ENCODE results near the gene SLC7A14. TPM values are rescaled to one million over a fixed set of nuclear protein-coding genes. Genes with fewer than 3 reads are reported as not detected.

The SLC7A14 gene
- total and polyA plus RNA-seq, 2 donors: 0.05 TPM

- Histone ChIP-seq H3K9me3 (ENCODE audit: control insufficient read depth in 2 of 2, insufficient read depth in 1 of 2, low read length in 1 of 2) (no peaks in the 10 kb centered on the region), H3K4me3 (ENCODE audit: low read length in 2 of 2) (no peak overlapping the region), H3K36me3 (ENCODE audit: control insufficient read depth in 2 of 2, insufficient read depth in 2 of 2, low read length in 1 of 2) (no peaks in the 10 kb centered on the region), H3K4me1 (ENCODE audit: control insufficient read depth in 2 of 2, insufficient read depth in 2 of 2, low read length in 2 of 2) (no peaks in the 10 kb centered on the region), H3K27ac (ENCODE audit: low read depth in 1 of 2, low read length in 1 of 2) (no peak overlapping the region), H3K27me3 (ENCODE audit: control insufficient read depth in 2 of 2, insufficient read depth in 1 of 2, low read length in 1 of 2) (no peaks in the 10 kb centered on the region)
- no peak for DNase-seq (ENCODE audit: low read depth in 6 of 9, low spot score in 9 of 9)
- 94% methylated on average over 9 of the region's 9 CpGs for WGBS
Measured at GRCh38 chr3:170486398-170486797, 99.5 kb downstream of the SLC7A14 start.

DNA sequence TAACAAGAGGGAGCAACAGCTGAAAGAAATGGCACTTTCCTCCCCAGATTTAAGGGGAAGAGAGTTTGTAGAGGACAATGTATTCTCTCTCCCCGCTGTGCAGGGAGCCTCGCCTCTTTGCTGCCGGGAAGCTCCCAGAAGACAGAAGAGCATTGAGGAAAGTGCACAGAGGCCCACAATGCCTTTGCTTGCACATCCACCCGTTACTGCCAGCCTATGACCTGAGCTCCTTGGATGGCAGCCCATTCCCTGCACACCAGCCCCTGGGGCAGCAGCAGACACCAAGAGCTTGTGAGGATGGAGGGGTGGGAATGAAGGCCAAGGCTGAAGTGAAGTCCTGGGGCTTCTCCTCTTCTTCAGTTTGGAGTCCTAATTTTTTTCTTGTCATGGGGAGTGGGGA is 100.2 kb downstream of the SLC7A14 start:
- Histone ChIP-seq H3K27ac (ENCODE audit: low read depth in 1 of 2, low read length in 1 of 2) (no peak overlapping the region), H3K4me3 (ENCODE audit: low read length in 2 of 2) (no peak overlapping the region), H3K27me3 (ENCODE audit: control insufficient read depth in 2 of 2, insufficient read depth in 1 of 2, low read length in 1 of 2) (no peaks in the 10 kb centered on the region), H3K4me1 (ENCODE audit: control insufficient read depth in 2 of 2, insufficient read depth in 2 of 2, low read length in 2 of 2) (no peaks in the 10 kb centered on the region), H3K9me3 (ENCODE audit: control insufficient read depth in 2 of 2, insufficient read depth in 1 of 2, low read length in 1 of 2) (no peaks in the 10 kb centered on the region), H3K36me3 (ENCODE audit: control insufficient read depth in 2 of 2, insufficient read depth in 2 of 2, low read length in 1 of 2) (no peaks in the 10 kb centered on the region)
- DNase-seq (ENCODE audit: low read depth in 6 of 9, low spot score in 9 of 9): no peak
- 96% methylated on average over 4 of the region's 4 CpGs for WGBS

GRCh38 chr3:170485294-170485693 is 100.6 kb downstream of the SLC7A14 start:
- no peaks in the 10 kb centered on the region for H3K4me1 ChIP-seq (ENCODE audit: control insufficient read depth in 2 of 2, insufficient read depth in 2 of 2, low read length in 2 of 2)
- no peak overlapping the region for H3K27ac ChIP-seq (ENCODE audit: low read depth in 1 of 2, low read length in 1 of 2)
- 71% methylated on average over 3 of the region's 3 CpGs for WGBS
- no peak overlapping the region for H3K4me3 ChIP-seq (ENCODE audit: low read length in 2 of 2)
- no peaks in the 10 kb centered on the region for H3K36me3 ChIP-seq (ENCODE audit: control insufficient read depth in 2 of 2, insufficient read depth in 2 of 2, low read length in 1 of 2)
- no peaks in the 10 kb centered on the region for H3K9me3 ChIP-seq (ENCODE audit: control insufficient read depth in 2 of 2, insufficient read depth in 1 of 2, low read length in 1 of 2)
- H3K27me3 ChIP-seq (ENCODE audit: control insufficient read depth in 2 of 2, insufficient read depth in 1 of 2, low read length in 1 of 2): no peaks in the 10 kb centered on the region
- DNase-seq (ENCODE audit: low read depth in 6 of 9, low spot score in 9 of 9): no peak

DNA sequence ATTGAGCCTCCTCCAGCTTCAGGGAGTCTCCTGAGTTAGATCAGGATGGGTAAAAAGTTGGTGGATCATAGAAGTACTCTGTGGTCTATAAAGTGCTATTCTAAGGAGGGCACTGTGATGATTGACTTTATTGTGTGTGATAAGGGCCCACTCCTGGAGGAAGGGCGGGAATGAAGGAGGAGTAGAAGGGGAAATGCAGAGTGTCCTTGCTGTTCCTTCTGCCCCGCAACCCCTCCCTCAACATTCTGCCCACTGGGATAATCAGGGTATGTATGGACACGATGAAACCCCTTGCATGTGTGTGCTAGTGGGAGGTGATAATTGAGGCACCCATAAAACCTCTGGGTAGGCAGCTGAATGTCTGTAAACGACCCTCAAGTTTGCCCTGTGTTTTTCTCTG is 101.0 kb downstream of the SLC7A14 start:
- Histone ChIP-seq H3K27me3 (ENCODE audit: control insufficient read depth in 2 of 2, insufficient read depth in 1 of 2, low read length in 1 of 2) (no peaks in the 10 kb centered on the region), H3K9me3 (ENCODE audit: control insufficient read depth in 2 of 2, insufficient read depth in 1 of 2, low read length in 1 of 2) (no peaks in the 10 kb centered on the region), H3K36me3 (ENCODE audit: control insufficient read depth in 2 of 2, insufficient read depth in 2 of 2, low read length in 1 of 2) (no peaks in the 10 kb centered on the region), H3K4me1 (ENCODE audit: control insufficient read depth in 2 of 2, insufficient read depth in 2 of 2, low read length in 2 of 2) (no peaks in the 10 kb centered on the region), H3K4me3 (ENCODE audit: low read length in 2 of 2) (no peak overlapping the region), H3K27ac (ENCODE audit: low read depth in 1 of 2, low read length in 1 of 2) (no peak overlapping the region)
- no peak for DNase-seq (ENCODE audit: low read depth in 6 of 9, low spot score in 9 of 9)
- 65% methylated on average over 4 of the region's 4 CpGs for WGBS

DNA sequence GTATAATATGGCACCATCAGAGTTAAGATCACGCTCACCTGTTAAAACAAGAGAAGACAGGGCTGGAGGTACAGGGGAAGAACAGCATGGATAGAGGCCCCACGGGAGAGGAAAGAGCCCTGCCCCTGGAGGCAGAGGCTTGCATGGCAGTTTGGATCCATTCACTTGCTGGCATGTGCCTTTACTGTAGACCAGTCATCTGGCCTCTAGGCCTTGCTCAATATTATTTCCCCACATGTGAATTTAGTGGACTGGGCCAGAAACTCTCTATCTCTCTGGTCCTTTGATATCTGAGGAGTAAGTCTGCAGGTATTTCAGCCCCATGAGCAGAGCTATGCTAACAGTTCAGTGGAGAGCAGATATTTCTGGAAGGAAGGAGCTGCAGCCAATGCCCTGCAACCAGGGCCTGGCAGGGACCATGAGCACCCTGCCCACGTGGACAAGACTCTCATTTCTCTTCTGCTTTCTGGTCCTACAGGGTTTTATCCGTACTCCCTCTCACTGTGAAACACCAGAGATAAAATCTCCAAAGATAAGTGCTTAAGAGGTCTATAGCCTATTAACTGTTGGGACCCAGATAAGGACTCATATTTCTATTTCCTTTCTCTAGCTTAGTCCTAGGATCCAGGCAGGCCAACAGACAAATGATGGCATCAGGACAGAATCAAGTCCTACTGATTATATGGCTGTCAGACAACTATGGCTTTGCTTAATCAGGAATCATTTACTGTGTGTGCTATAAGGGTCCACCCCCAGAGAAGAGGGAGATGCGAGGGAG is 102.2 kb downstream of the SLC7A14 start:
- Histone ChIP-seq H3K27ac (ENCODE audit: low read depth in 1 of 2, low read length in 1 of 2) (no peak overlapping the region), H3K36me3 (ENCODE audit: control insufficient read depth in 2 of 2, insufficient read depth in 2 of 2, low read length in 1 of 2) (no peaks in the 10 kb centered on the region), H3K9me3 (ENCODE audit: control insufficient read depth in 2 of 2, insufficient read depth in 1 of 2, low read length in 1 of 2) (no peaks in the 10 kb centered on the region), H3K4me3 (ENCODE audit: low read length in 2 of 2) (no peak overlapping the region), H3K4me1 (ENCODE audit: control insufficient read depth in 2 of 2, insufficient read depth in 2 of 2, low read length in 2 of 2) (no peaks in the 10 kb centered on the region), H3K27me3 (ENCODE audit: control insufficient read depth in 2 of 2, insufficient read depth in 1 of 2, low read length in 1 of 2) (no peaks in the 10 kb centered on the region)
- WGBS: 72% methylated on average over 5 of the region's 5 CpGs
- no peak for DNase-seq (ENCODE audit: low read depth in 6 of 9, low spot score in 9 of 9)

DNA sequence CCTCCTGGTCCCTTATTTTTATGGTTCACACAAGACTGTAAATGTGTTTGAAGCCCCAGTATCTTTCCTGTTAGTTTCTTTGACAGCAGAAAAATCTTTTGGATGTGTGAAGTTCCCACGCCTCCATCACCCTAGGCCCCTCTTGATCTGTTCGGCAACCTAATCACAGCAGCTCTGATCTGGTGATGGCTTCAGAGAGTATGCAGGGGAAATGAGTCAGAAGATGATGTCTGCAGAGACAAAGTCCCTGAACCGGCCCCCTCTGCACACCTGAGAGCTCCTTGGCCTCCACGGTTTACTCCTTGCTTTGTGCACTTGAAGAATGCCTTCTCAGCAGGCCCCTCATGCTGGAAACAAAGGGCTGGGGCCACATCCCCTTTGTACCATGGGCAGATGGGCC is 103.7 kb downstream of the SLC7A14 start:
- H3K36me3 ChIP-seq (ENCODE audit: control insufficient read depth in 2 of 2, insufficient read depth in 2 of 2, low read length in 1 of 2): no peaks in the 10 kb centered on the region
- H3K9me3 ChIP-seq (ENCODE audit: control insufficient read depth in 2 of 2, insufficient read depth in 1 of 2, low read length in 1 of 2): no peaks in the 10 kb centered on the region
- no peak overlapping the region for H3K27ac ChIP-seq (ENCODE audit: low read depth in 1 of 2, low read length in 1 of 2)
- H3K27me3 ChIP-seq (ENCODE audit: control insufficient read depth in 2 of 2, insufficient read depth in 1 of 2, low read length in 1 of 2): no peaks in the 10 kb centered on the region
- WGBS: 88% methylated on average over 4 of the region's 4 CpGs
- H3K4me1 ChIP-seq (ENCODE audit: control insufficient read depth in 2 of 2, insufficient read depth in 2 of 2, low read length in 2 of 2): no peaks in the 10 kb centered on the region
- H3K4me3 ChIP-seq (ENCODE audit: low read length in 2 of 2): no peak overlapping the region
- no peak for DNase-seq (ENCODE audit: low read depth in 6 of 9, low spot score in 9 of 9)

GRCh38 chr3:170480111-170480510 is 105.8 kb downstream of the SLC7A14 start:
- Histone ChIP-seq H3K4me3 (ENCODE audit: low read length in 2 of 2) (no peak overlapping the region), H3K4me1 (ENCODE audit: control insufficient read depth in 2 of 2, insufficient read depth in 2 of 2, low read length in 2 of 2) (no peaks in the 10 kb centered on the region), H3K9me3 (ENCODE audit: control insufficient read depth in 2 of 2, insufficient read depth in 1 of 2, low read length in 1 of 2) (no peaks in the 10 kb centered on the region), H3K27ac (ENCODE audit: low read depth in 1 of 2, low read length in 1 of 2) (no peak overlapping the region), H3K36me3 (ENCODE audit: control insufficient read depth in 2 of 2, insufficient read depth in 2 of 2, low read length in 1 of 2) (no peaks in the 10 kb centered on the region), H3K27me3 (ENCODE audit: control insufficient read depth in 2 of 2, insufficient read depth in 1 of 2, low read length in 1 of 2) (peaks cover 0 to 3% of the 10 kb centered on the region in 2 donors)
- WGBS: 89% methylated on average over 4 of the region's 4 CpGs
- DNase-seq (ENCODE audit: low read depth in 6 of 9, low spot score in 9 of 9): no peak

DNA sequence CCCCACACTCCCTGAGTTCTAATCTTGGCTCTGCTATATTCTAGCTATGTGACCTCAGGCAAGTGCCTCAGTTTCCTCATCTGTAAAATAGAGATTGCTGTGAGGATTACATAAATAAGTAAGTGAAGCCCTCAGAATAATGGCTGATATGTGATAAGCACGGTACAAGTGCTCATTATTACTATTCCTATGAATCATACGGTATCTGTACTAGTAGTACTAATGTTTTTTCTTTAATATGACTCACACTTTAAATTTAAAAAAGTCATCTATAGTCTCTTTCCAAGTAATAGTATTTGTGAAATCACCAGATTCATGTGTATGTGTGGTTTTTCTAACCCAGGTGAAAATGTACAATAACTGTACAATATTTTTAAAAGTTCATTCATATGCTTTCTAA is 108.5 kb downstream of the SLC7A14 start:
- no peaks in the 10 kb centered on the region for H3K36me3 ChIP-seq (ENCODE audit: control insufficient read depth in 2 of 2, insufficient read depth in 2 of 2, low read length in 1 of 2)
- H3K27ac ChIP-seq (ENCODE audit: low read depth in 1 of 2, low read length in 1 of 2): no peak overlapping the region
- H3K9me3 ChIP-seq (ENCODE audit: control insufficient read depth in 2 of 2, insufficient read depth in 1 of 2, low read length in 1 of 2): no peaks in the 10 kb centered on the region
- 68% methylated on average over 2 of the region's 2 CpGs for WGBS
- H3K4me3 ChIP-seq (ENCODE audit: low read length in 2 of 2): no peak overlapping the region
- H3K27me3 ChIP-seq (ENCODE audit: control insufficient read depth in 2 of 2, insufficient read depth in 1 of 2, low read length in 1 of 2): peaks cover 0 to 6% of the 10 kb centered on the region in 2 donors
- no peak for DNase-seq (ENCODE audit: low read depth in 6 of 9, low spot score in 9 of 9)
- no peaks in the 10 kb centered on the region for H3K4me1 ChIP-seq (ENCODE audit: control insufficient read depth in 2 of 2, insufficient read depth in 2 of 2, low read length in 2 of 2)

DNA sequence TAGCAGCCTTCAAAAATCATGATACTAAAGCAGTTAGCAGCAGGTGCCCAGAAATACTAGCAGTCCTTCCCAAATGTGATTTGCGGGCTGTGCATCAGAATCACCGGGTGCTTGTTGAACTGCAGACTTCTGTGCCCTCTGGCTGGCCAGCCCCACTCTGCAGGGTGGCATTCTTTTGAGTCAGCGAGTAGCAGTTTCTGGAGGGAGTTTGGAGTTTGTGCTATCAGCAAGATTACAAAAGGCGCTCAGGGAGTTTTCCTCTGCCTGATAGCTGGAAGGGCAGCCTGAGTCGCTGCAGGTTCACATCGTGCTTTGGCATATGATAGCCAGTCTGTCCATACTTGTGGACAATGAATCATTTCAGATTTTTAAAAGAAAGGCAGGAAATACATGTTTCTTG is 109.6 kb downstream of the SLC7A14 start:
- H3K4me3 ChIP-seq (ENCODE audit: low read length in 2 of 2): no peak overlapping the region
- DNase-seq (ENCODE audit: low read depth in 6 of 9, low spot score in 9 of 9): no peak
- no peaks in the 10 kb centered on the region for H3K4me1 ChIP-seq (ENCODE audit: control insufficient read depth in 2 of 2, insufficient read depth in 2 of 2, low read length in 2 of 2)
- 78% methylated on average over 6 of the region's 6 CpGs for WGBS
- peaks cover 0 to 6% of the 10 kb centered on the region in 2 donors for H3K27me3 ChIP-seq (ENCODE audit: control insufficient read depth in 2 of 2, insufficient read depth in 1 of 2, low read length in 1 of 2)
- H3K9me3 ChIP-seq (ENCODE audit: control insufficient read depth in 2 of 2, insufficient read depth in 1 of 2, low read length in 1 of 2): no peaks in the 10 kb centered on the region
- no peaks in the 10 kb centered on the region for H3K36me3 ChIP-seq (ENCODE audit: control insufficient read depth in 2 of 2, insufficient read depth in 2 of 2, low read length in 1 of 2)
- no peak overlapping the region for H3K27ac ChIP-seq (ENCODE audit: low read depth in 1 of 2, low read length in 1 of 2)

Measured in thymus (tissue), 11 donors.